Stimulated activated CD8-positive, alpha-beta memory T cell treated with anti-CD3 and anti-CD28 coated beads, Interleukin-4, amount 100 ng/mL, for 24 hours (primary cell): ENCODE measurements around the gene CAPN15.

Source experiments
- DNase-seq: peaks from one replicate; pipeline ENCODE4 v3.0.0-alpha.2; 2020; ENCODE audit warnings: low read depth

The CAPN15 gene

GRCh38 chr16:561957-562938 lies 34.7 kb downstream of the CAPN15 start:
- DNase-seq = no peak

- DNase-seq = no peak
These were observed 35.6 kb downstream of the CAPN15 start for GRCh38 chr16:563072-563644.

GRCh38 chr16:564690-565418 lies 37.3 kb downstream of the CAPN15 start:
- no peak for DNase-seq

GRCh38 chr16:565419-566330 lies 38.2 kb downstream of the CAPN15 start:
- no peak for DNase-seq

GRCh38 chr16:566475-567372 lies 39.2 kb downstream of the CAPN15 start, which contains the start of gene NHLRC4:
TSS of gene NHLRC4 (plus strand) at chr16:567005. CDS start at chr16:568048, 1,043 bp downstream.
- no peak for DNase-seq

GRCh38 chr16:567373-568256 lies 40.1 kb downstream of the CAPN15 start:
- DNase-seq = no peak

- no peak for DNase-seq
These were observed 41.1 kb downstream of the CAPN15 start for GRCh38 chr16:568401-569258.

GRCh38 chr16:569445-570254 lies 42.1 kb downstream of the CAPN15 start, which contains the start of gene PIGQ:
TSS of gene PIGQ (plus strand) at chr16:569968. CDS start at chr16:574075, 4,107 bp downstream.
- DNase-seq = peak; percentile 48

GRCh38 chr16:572865-573650 lies 45.5 kb downstream of the CAPN15 start:
- no peak for DNase-seq

GRCh38 chr16:574021-574760 lies 46.7 kb downstream of the CAPN15 start:
- DNase-seq = no peak

- no peak for DNase-seq
These were observed 48.1 kb downstream of the CAPN15 start for GRCh38 chr16:575354-576196.

GRCh38 chr16:576197-576822 lies 48.8 kb downstream of the CAPN15 start:
- no peak for DNase-seq

GRCh38 chr16:576823-577201 lies 49.3 kb downstream of the CAPN15 start:
- DNase-seq = no peak

- no peak for DNase-seq
These were observed 50.3 kb downstream of the CAPN15 start for GRCh38 chr16:577796-578195.
